ENCODE data around the gene EFNB1.
"Not testable (repeated sequence)": the region's sequence is repeated elsewhere in the genome, so short reads cannot be mapped to it uniquely, and the experiment has no call there.

EFNB1 gene

GRCh38 chrX:68828740-68829581, at the start of gene EFNB1:
TSS of gene EFNB1 (plus strand) at chrX:68829021. CDS start at chrX:68829777, 756 bp downstream.
- peak; percentile 90 for DNase-seq

DNA sequence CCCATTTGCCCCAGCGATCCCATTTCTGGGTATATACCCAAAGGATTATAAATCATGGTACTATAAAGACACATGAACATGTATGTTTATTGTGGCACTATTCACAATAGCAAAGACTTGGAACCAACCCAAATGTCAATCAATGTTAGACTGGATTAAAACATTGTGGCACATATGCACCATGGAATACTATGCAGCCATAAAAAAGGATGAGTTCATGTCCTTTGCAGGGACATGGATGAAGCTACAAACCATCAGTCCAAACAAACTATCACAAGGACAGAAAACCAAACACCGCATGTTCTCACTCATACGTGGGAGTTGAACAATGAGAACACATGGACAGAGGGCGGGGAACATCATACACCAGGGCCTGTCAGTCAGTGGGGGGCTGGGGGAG, 47.5 kb upstream of the EFNB1 start:
- not testable (repeated sequence) for DNase-seq

- DNase-seq, result no peak
Observed at GRCh38 chrX:68784816-68785215, 44.0 kb upstream of the EFNB1 start.

GRCh38 chrX:68786581-68786980, 42.2 kb upstream of the EFNB1 start:
- not testable (repeated sequence) for DNase-seq

- DNase-seq, result no peak
Observed at GRCh38 chrX:68789966-68790365, 38.9 kb upstream of the EFNB1 start.

GRCh38 chrX:68792083-68792482, 36.7 kb upstream of the EFNB1 start:
- no peak for DNase-seq

DNA sequence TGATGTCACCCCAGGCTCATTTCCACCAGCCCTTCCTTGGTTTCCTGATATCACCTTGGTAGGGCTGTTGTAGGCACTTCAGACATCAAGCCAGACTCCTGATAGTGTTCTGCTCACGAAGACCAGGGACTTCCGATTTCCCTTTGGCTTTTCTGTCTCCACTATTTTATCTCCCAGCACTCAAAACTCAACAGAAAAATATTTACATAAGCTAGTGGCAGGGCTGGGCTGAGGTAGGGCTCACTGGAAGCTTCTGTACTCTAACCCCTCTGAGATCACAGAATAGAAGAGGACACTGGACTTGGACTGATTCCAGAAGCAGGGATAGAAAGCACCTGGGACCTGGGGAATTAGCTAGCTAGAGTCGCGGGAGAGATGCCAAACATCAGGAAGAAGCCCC, 34.4 kb upstream of the EFNB1 start:
- no peak for DNase-seq

GRCh38 chrX:68795741-68796140, 33.1 kb upstream of the EFNB1 start:
- no peak for DNase-seq

GRCh38 chrX:68798400-68798799, 30.4 kb upstream of the EFNB1 start:
- DNase-seq, result not testable (repeated sequence)

GRCh38 chrX:68801737-68802290, 27.0 kb upstream of the EFNB1 start:
- DNase-seq, result no peak

DNA sequence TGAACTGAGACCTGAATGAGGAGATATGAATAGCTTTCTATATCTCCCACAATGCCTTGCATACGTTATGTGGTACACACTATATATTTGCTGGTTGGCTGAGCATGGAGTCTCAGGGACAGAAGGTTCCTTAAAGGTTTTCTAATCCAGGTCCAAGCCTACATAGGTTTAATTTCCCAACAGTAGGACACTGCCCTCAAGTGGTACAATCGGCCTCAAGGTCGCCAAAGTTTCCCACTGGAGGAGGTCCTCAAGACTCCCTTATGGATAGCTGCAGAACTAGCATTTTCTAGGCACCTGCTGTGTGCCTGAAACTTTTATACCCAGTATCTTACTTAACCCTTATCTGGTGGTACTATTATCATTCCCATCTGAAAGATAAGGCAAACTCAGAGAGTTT, 21.0 kb upstream of the EFNB1 start:
- DNase-seq, result no peak

GRCh38 chrX:68808686-68809357, 20.0 kb upstream of the EFNB1 start:
- DNase-seq, result no peak

- no peak for DNase-seq
Observed at GRCh38 chrX:68820476-68821110, 8.2 kb upstream of the EFNB1 start.

- no peak for DNase-seq
Observed at GRCh38 chrX:68821616-68822015, 7.2 kb upstream of the EFNB1 start.

DNA sequence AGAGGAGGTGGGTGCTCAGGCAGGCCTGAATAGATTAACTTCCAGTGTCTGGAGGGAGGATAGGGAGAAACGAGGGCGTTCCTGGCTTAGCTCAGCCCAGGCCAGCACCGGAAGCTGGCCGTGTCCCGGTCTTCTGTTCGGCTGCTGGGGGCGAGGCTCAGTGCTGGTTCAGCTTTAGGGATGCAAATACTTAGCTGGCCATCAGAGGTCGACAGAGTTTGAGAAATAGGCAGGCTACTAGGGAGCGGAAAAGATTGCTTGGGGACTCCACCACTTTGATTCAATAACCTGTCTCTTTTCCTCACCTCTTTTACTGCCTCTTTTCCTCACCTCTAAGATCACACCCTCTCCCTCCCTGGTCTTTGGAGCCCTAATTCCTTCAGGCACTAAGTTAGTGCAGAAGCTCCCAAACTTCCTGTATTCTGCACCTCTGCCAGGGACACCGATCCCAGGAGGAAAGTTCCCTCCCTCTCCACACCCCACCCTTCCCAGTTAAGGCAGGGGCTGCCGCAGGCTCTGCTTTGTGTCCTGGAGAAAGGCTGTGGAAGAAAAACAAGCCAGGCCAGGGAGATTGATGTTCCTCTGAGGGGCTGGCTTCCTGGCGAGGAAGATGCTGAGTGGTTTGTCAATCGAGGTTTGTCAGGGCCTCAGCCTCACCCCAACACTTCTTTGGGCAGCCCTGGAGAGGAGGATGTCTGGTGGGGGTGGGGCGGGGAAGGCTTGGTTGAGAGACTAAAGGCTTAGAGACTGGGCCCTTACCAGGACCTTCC, 6.0 kb upstream of the EFNB1 start:
- peak; percentile 24 for DNase-seq

DNA sequence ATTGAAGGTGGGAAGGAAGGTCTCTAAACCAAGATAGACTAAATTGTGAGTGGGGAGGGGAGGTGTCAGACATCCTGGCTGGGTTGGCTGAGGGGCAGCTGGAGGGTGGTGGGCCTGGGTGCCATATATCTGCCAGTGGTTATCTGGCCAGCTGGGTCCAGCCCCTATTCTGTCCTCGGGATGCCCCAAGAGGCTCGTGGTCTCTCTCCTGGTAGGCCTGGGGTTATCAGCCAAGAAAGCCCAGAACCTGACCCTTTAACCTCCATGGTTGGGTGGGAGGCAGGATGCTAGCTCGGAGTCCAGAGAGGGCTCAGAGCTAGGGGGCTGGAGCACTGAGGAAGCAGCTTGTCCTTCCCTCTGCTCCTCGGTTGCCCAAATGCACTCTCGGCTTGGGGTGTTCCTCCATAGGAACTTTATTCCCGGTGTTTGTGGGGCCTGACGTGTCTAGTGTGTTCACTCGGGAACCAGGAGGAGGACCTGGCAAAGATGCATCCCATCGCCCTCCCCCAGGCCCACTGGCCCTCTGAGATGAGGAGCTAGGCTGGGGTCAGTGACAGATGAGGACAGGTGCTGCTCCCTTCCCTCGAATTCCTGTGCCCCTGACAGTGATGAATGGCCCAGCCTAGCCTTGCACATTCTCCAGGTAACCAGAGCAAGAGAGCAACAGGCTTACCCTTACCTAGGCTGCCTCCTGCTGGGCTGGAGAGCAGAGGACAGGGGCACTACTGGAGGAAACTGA, 5.2 kb upstream of the EFNB1 start:
- no peak for DNase-seq

GRCh38 chrX:68824152-68824433, 4.7 kb upstream of the EFNB1 start:
- no peak for DNase-seq

- DNase-seq, result no peak
Observed at GRCh38 chrX:68824565-68825125, 4.2 kb upstream of the EFNB1 start.

- no peak for DNase-seq
Observed at GRCh38 chrX:68826113-68826980, 2.5 kb upstream of the EFNB1 start.

DNA sequence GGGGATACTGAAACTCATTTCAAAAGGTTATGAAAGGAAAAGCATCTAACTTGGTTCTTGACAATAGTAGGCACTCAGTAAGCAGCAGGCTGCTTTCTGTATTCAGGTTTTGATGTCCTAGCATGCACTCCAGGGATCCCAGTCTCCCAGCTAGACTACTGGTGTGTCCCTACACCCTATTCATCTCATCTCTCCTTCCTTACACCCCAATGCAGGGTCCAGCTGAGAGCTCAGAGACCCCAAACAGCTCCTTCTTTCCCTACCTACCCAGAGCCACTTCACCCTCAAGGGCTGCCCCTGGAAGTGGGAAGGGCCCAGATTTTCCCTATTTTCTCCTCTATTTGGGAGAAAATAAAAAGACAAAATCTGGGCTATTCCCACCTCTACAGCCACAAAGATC, 1.6 kb upstream of the EFNB1 start:
- DNase-seq, result no peak
